ENCODE data around the gene LRRIQ4.
A peak's percentile ranks its signal among the peaks of the same experiment; 100 is the strongest.

Gene LRRIQ4

DNA sequence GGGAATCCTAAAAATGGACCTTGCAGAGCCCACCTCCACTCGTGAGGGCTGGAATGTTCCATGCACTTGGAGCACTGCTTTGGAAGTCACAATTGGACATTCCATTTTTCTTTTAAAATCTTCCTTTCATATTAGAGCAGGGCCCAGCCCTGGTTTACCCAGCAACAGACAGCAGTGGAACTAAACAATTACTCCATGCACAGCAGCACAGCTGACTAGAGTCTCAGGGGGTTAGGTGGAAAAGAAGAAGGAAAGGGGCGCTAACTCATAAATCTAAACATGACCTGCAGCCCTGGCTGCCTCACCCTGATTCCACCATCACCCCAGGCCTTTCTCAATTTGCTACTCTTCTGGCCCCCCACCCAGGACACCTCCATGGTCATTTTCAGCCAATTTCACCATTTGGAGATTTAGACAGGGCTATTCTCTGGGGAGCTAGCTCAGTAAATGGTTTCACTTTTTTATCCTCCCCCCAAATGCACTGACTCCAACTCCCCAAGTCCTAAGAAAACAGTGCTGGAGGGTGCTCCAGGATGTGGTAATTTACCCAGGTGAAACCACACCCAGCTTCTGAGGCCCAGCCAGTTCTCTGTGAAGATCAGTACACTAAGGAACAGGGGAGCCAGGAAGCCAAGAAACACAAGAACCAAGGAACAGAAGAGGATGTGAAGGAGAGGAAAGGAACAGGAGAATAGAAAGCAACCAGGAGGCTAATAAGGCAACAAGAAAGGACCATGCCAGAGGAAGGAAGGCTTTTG lies 58.6 kb downstream of the LRRIQ4 start:
- no peak for TF ChIP-seq CTCF (IDR thresholded peaks at IDR 0.05; ENCODE audit: low read depth, low read length)
- no peak for DNase-seq (ENCODE audit: extremely low read depth, low read depth)

- DNase-seq (ENCODE audit: extremely low read depth, low read depth): no peak
- TF ChIP-seq CTCF (IDR thresholded peaks at IDR 0.05; ENCODE audit: low read depth, low read length): no peak
Observed at GRCh38 chr3:169879013-169879557, 66.4 kb downstream of the LRRIQ4 start.

DNA sequence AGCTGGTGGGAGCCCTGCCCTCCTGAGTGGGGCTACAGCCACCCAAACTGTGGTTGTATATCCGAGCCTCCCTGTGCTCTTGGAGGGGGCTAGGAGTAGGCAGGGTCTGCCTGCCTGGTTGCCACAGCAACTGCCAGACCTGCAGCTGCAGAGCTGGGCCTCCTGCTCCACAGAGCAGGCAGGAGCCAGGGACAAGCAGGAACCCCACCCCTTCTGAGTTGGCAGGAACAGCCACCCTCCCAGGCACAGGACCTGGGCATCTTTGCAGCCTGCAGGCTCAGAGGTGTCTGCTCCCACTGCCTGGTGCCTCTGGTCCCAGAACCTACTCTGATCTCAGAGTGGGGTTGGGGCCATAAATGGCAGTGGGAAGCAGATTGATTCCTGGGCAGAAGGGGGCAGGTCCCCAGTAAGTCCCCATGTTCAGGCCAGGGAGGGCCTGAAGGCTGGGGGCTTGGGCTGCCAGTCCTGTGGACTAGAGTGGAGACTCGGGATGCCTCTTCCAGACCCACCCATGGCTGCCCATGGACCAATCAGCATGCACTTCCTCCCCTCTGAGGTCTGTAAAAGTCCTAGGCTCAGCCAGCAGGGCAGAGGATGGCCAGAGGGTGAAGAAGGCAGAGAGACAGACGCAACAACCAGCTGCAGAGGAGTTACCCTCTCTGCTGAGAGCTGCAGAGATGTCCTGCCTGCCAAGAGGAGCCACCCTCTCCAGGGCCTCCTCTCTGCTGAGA lies 67.3 kb downstream of the LRRIQ4 start:
- no peak for DNase-seq (ENCODE audit: extremely low read depth, low read depth)
- no peak for TF ChIP-seq CTCF (IDR thresholded peaks at IDR 0.05; ENCODE audit: low read depth, low read length)

DNA sequence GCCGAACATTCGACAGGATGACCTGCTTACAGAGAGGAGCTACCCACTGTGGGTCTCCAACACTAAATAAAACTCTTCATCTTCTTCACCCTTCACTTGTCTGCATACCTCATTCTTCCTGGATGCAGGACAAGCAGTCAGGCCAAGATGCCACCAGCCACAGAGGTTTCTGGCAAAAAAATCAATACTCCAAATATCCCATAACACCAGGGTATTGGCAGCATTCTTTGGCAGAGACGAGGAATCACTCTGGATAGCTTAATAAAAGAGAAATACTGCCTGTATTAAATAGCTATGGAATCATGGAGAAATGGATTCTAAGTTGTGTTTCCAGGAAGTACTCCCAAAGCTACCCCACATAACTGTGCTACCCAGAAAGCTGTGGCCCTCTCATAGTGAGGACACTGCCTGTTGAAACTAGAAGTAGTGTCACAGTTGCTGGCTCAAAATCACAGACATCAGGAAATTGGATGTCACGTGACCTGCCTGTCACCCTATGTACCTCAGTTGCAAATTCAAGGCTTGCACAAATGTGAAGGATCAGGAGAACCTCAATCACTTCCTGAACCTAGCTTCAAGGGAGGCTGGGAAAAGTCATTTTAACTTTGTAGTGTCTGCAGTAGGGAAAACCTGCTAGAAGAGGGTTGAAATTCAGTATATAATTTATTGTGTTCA lies 68.0 kb downstream of the LRRIQ4 start:
- no peak for TF ChIP-seq CTCF (IDR thresholded peaks at IDR 0.05; ENCODE audit: low read depth, low read length)
- DNase-seq (ENCODE audit: extremely low read depth, low read depth): no peak

DNA sequence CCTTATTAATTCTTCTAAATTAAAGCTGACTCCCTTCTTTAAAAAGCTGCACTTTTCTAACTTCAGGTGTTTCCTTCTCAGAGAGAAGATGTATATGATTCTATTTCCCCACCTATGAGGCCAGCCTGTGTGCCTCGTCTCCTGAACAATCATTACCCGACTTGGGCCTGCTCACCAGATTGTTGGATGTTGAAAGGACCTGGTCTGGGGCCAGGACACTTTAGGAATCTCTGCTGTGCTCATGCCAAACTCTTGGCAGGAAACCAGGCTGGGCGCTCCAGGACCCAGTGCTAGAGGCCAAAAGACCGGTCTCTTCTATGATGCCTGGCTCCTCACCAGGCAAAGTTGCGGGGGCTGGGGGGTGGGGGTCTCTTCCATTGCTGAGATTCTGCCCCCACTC lies 74.0 kb downstream of the LRRIQ4 start:
- peak; percentile 28 for DNase-seq (ENCODE audit: extremely low read depth, low read depth)
- no peak for TF ChIP-seq CTCF (IDR thresholded peaks at IDR 0.05; ENCODE audit: low read depth, low read length)
